ENCODE data around the gene VCY.
"Not testable (repeated sequence)": the region's sequence is repeated elsewhere in the genome, so short reads cannot be mapped to it uniquely, and the experiment has no call there.

The VCY gene

DNA sequence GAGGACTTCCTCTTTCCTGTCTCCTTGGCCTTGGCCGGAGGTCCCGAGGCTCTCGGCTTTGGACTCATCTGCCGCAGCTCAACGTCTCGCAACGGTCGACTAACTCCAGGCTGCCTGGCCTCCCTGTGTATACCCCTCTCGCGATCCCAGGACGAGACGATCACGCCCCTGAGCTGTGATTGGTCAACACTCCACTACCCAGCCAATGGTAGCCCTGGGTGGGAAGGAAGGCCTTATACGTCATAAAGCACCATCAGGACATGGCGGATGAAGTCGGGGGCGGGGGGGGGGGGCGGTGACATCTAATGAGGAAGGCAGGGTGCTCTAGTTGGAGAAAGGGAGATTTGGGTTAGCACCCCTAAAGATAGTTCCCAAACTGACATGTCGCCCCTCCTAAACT is at the start of gene VCY:
Gene VCY, minus strand, starts transcription at position 101 of the 400 bp plus-strand sequence. Its CDS starts 33 bp downstream, at position 68.
- H3K4me3 ChIP-seq; H3K27ac ChIP-seq; H3K36me3 ChIP-seq; H3K4me1 ChIP-seq; intact Hi-C loops (cut with DNase I; ENCODE audit: low total_unique reads); H3K27me3 ChIP-seq; H3K9me3 ChIP-seq; DNase-seq: not testable (repeated sequence)

DNA sequence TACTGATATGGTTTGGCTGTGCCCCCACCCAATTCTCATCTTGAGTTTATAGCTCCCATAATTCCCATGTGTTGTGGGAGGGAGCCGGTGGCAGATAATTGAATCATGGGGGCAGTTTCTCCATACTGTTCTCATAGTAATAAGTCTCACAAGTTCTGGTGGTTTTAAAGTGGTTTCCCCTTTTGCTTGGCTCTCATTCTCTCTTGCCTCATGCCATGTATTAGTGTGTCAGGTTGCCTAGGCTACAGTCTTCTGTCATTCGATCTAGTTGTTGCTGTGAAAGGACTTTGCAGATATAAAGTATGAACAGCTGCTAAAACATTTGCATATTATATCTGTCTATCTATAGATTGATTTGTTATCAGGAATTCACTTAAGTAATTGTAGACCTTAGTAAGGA is 44.1 kb upstream of the VCY start:
- intact Hi-C loops (cut with DNase I; ENCODE audit: low total_unique reads); DNase-seq; H3K9me3 ChIP-seq: not testable (repeated sequence)

DNA sequence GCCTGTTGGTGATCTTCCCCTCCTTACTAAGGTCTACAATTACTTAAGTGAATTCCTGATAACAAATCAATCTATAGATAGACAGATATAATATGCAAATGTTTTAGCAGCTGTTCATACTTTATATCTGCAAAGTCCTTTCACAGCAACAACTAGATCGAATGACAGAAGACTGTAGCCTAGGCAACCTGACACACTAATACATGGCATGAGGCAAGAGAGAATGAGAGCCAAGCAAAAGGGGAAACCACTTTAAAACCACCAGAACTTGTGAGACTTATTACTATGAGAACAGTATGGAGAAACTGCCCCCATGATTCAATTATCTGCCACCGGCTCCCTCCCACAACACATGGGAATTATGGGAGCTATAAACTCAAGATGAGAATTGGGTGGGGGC is 25.6 kb upstream of the VCY start:
- H3K9me3 ChIP-seq; H3K27me3 ChIP-seq; H3K4me3 ChIP-seq; intact Hi-C loops (cut with DNase I; ENCODE audit: low total_unique reads); H3K27ac ChIP-seq; H3K4me1 ChIP-seq; H3K36me3 ChIP-seq; DNase-seq: not testable (repeated sequence)

More for the DNA sequence above, 44.1 kb upstream of the VCY start:
- H3K4me1 ChIP-seq, H3K36me3 ChIP-seq, H3K27me3 ChIP-seq, H3K27ac ChIP-seq, H3K4me3 ChIP-seq: not testable (repeated sequence)

DNA sequence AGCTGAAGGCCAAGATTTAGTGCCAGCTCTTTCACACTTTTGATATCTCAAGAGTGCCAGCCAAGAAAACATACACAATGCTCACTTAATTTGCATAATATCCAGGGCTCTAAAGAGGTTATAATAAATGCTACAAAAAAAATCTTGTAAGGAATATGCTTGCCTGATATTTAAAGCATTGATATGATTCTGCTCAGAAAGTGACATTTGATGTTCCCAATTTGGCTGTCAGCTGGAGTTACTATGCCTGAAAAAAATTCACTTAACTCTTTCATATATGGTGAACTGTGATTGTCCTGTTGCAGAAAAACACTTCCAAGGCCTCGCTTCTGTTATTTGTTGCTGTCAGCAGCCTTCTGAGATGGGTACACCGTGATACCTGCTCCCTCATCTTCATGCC is 43.9 kb downstream of the VCY start:
- H3K9me3 ChIP-seq, result not testable (repeated sequence)

More for the DNA sequence above, 43.9 kb downstream of the VCY start:
- H3K27ac ChIP-seq; H3K4me3 ChIP-seq; DNase-seq; intact Hi-C loops (cut with DNase I; ENCODE audit: low total_unique reads); H3K4me1 ChIP-seq; H3K27me3 ChIP-seq; H3K36me3 ChIP-seq: not testable (repeated sequence)

All from tibial artery (tissue), 4 donors.